HUES64 (cell line): ENCODE data around the gene SIRT2.
A peak's percentile ranks its signal among the peaks of the same experiment; 100 is the strongest.

Experiments
- H3K27ac ChIP-seq: 2 replicates; pipeline ENCODE4 v1.7.0; 2013; ENCODE audit warnings: low read depth, low read length, inconsistent platforms
- H3K27me3 ChIP-seq: 2 replicates; pipeline ENCODE4 v1.6.1; 2013; ENCODE audit warnings: mild to moderate bottlenecking, low read length; ENCODE audit not compliant: insufficient read depth
- H3K36me3 ChIP-seq: 2 replicates; pipeline ENCODE4 v1.6.1; 2013; ENCODE audit warnings: mild to moderate bottlenecking, low read length; ENCODE audit not compliant: insufficient read depth
- H3K4me1 ChIP-seq: 2 replicates; pipeline ENCODE4 v1.6.1; 2013; ENCODE audit warnings: mild to moderate bottlenecking, low read length, moderate library complexity; ENCODE audit not compliant: insufficient read depth
- H3K4me3 ChIP-seq: 2 replicates; pipeline ENCODE4 v1.5.1; 2013; ENCODE audit warnings: mild to moderate bottlenecking, low read length, moderate library complexity
- H3K9ac ChIP-seq: 2 replicates; pipeline ENCODE4 v1.6.1; 2013; ENCODE audit warnings: mild to moderate bottlenecking, low read depth, low read length
- H3K9me3 ChIP-seq: 2 replicates; pipeline ENCODE4 v1.6.1; 2013; ENCODE audit warnings: low read depth, low read length; ENCODE audit not compliant: insufficient read depth
- WGBS: fragments of 150-250, 120-280 bp; methylation state at CpG from one replicate; pipeline ENCODE4 v1.1.7; 2013; ENCODE audit warnings: missing lambda C conversion rate; 5-methylcytosine and 5-hydroxymethylcytosine counted together

SIRT2 gene

DNA sequence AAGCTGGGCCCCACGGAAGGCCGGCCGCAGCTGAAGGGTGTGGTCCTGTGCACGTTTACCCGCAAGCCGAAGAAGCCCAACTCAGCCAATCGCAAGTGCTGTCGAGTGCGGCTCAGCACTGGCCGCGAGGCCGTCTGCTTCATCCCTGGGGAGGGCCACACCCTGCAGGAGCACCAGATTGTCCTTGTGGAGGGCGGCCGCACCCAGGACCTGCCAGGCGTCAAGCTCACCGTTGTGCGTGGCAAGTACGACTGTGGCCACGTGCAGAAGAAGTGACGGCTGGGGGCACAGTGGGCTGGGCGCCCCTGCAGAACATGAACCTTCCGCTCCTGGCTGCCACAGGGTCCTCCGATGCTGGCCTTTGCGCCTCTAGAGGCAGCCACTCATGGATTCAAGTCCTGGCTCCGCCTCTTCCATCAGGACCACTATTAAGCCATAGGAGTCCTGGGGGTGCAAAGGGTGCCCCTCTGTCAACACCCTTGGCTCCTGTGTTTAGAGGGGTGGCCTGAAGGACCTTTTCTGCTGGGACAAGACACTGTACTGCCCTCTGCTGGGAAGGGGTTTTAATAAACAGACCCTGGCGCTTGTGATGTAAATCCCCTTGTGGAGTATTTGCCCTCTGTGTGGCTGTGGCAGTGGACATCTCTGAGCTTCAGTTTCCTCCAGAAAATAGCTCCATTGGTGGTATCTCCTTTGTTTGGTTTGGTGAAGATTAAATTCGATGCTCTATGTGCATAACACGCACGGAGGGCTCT lies 33.2 kb upstream of the SIRT2 start:
- H3K27me3 ChIP-seq, result no peaks in the 10 kb centered on the region
- peaks cover 38% of the 10 kb centered on the region for H3K36me3 ChIP-seq
- H3K9ac ChIP-seq, result no peak overlapping the region
- H3K4me1 ChIP-seq, result peaks cover 3% of the 10 kb centered on the region; the same call in 1 of the 2 replicates
- no peak overlapping the region for H3K27ac ChIP-seq
- WGBS, result 96% methylated on average over 29 of the region's 29 CpGs
- no peak overlapping the region for H3K4me3 ChIP-seq
- peaks cover 12% of the 10 kb centered on the region; the same call in 1 of the 2 replicates for H3K9me3 ChIP-seq

DNA sequence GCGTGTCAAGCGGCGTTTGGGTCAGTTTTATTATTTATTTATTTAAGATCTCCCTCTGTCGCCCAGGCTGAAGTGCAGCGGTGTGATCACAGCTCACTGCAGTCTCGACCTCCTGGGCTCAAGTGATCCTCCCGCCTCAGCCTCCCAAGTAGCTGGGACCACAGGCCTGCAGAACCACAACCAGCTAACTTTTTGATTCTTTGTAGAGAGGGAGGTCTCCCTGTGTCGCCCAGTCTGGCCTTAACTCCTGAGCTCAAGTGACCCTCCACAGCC lies 32.0 kb upstream of the SIRT2 start:
- H3K4me1 ChIP-seq, result peaks cover 3% of the 10 kb centered on the region; the same call in 1 of the 2 replicates

GRCh38 chr19:38930776-38931520 lies 31.5 kb upstream of the SIRT2 start, which contains the start of gene MRPS12:
Gene MRPS12, plus strand, starts transcription at chr19:38930944. Its CDS starts 351 bp downstream, at chr19:38931295.
- Histone ChIP-seq H3K9ac (peak within 1 kb of the TSS; percentile 95), H3K9me3 (peaks cover 12% of the 10 kb centered on the region; the same call in 1 of the 2 replicates), H3K36me3 (peaks cover 42% of the 10 kb centered on the region), H3K27ac (peak within 1 kb of the TSS; percentile 95), H3K4me1 (peaks cover 3% of the 10 kb centered on the region; the same call in 1 of the 2 replicates), H3K27me3 (no peaks in the 10 kb centered on the region), H3K4me3 (peak within 1 kb of the TSS; percentile 78)
- WGBS, result under 1% methylated on average over 40 of the region's 40 CpGs

More for the DNA sequence above, 32.0 kb upstream of the SIRT2 start:
- Histone ChIP-seq H3K9me3 (peaks cover 12% of the 10 kb centered on the region; the same call in 1 of the 2 replicates), H3K4me3 (peak overlapping the region; percentile 78), H3K9ac (peak overlapping the region; percentile 95), H3K27ac (no peak overlapping the region), H3K27me3 (no peaks in the 10 kb centered on the region), H3K36me3 (peaks cover 38% of the 10 kb centered on the region)
- WGBS, result 32% methylated on average over 8 of the region's 8 CpGs

GRCh38 chr19:38929929-38930775 lies 30.7 kb upstream of the SIRT2 start, which contains the start of gene SARS2:
Gene SARS2, minus strand, starts transcription at chr19:38930763. Its CDS starts 27 bp downstream, at chr19:38930736.
- Histone ChIP-seq H3K27ac (peak within 1 kb of the TSS; percentile 95), H3K9ac (peak within 1 kb of the TSS; percentile 95), H3K27me3 (no peaks in the 10 kb centered on the region), H3K4me3 (peak within 1 kb of the TSS; percentile 78), H3K9me3 (peaks cover 12% of the 10 kb centered on the region; the same call in 1 of the 2 replicates), H3K36me3 (peaks cover 50% of the 10 kb centered on the region), H3K4me1 (peaks cover 3% of the 10 kb centered on the region; the same call in 1 of the 2 replicates)
- WGBS, result 3% methylated on average over 49 of the region's 49 CpGs

DNA sequence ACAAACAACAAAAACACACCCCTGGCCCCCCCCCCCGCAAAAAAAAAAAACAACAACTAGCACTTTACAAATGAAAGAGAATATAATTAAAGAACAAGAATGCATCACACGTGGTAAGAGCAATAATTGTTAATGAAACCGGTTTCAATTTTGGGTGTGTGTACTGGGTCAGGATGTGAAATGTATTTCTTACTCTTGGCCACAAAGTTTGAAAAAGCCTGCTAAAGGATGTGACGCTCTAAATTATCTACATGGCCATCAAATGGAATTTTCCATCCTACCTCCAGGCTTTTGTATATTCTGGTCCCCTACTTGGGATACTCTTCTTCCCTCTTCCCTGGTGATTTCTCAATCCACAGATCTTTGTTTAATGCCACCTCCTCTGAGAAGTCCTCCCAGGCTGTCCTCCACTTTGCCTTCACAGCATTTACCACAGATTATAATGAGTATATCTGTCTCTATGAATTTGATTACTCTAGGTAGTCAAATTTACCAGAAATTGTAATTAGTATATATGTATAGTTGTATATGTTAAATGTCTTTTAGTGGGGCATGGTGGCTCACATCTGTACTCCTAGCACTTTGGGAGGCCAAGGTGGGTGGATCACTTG lies 29.1 kb upstream of the SIRT2 start:
- H3K9ac ChIP-seq, result no peak overlapping the region
- peaks cover 3% of the 10 kb centered on the region; the same call in 1 of the 2 replicates for H3K4me1 ChIP-seq
- H3K27me3 ChIP-seq, result no peaks in the 10 kb centered on the region
- peaks cover 48% of the 10 kb centered on the region for H3K36me3 ChIP-seq
- 96% methylated on average over 3 of the region's 4 CpGs for WGBS
- no peak overlapping the region for H3K4me3 ChIP-seq
- no peak overlapping the region for H3K27ac ChIP-seq
- 0 out of 2 replicates have a peak, but pooled peaks cover 2% of the 10 kb centered on the region for H3K9me3 ChIP-seq

DNA sequence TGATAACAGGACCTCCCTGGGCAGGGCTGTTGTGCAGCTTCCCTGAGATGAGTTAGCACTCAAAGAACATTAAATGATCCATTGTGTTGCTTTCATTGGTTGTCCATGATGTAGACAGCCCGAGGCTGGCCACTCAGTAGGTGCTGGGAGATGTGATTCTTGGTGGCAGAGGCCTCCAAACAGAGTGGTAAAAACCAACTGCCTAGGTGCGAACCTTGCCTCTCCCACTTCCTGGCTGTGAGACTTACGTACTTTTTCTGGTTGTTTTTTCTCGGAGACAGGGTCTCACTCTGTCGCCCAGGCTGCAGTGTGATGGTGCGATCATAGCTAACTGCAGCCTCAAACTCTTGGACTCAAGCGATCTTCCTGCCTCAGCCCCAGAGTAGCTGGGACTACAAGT lies 25.0 kb upstream of the SIRT2 start:
- no peaks in the 10 kb centered on the region for H3K9me3 ChIP-seq
- no peak overlapping the region for H3K4me3 ChIP-seq
- 93% methylated on average over 7 of the region's 7 CpGs for WGBS
- H3K36me3 ChIP-seq, result peaks cover 49% of the 10 kb centered on the region
- H3K27ac ChIP-seq, result no peak overlapping the region
- H3K4me1 ChIP-seq, result no peaks in the 10 kb centered on the region
- no peak overlapping the region for H3K9ac ChIP-seq
- no peaks in the 10 kb centered on the region for H3K27me3 ChIP-seq

- H3K9ac ChIP-seq, result no peak overlapping the region
- no peaks in the 10 kb centered on the region for H3K27me3 ChIP-seq
- H3K9me3 ChIP-seq, result no peaks in the 10 kb centered on the region
- peaks cover 41% of the 10 kb centered on the region for H3K36me3 ChIP-seq
- no peaks in the 10 kb centered on the region for H3K4me1 ChIP-seq
- 94% methylated on average over 5 of the region's 5 CpGs for WGBS
- no peak overlapping the region for H3K27ac ChIP-seq
- no peak overlapping the region for H3K4me3 ChIP-seq
Measured at GRCh38 chr19:38922482-38922881, 23.1 kb upstream of the SIRT2 start.

DNA sequence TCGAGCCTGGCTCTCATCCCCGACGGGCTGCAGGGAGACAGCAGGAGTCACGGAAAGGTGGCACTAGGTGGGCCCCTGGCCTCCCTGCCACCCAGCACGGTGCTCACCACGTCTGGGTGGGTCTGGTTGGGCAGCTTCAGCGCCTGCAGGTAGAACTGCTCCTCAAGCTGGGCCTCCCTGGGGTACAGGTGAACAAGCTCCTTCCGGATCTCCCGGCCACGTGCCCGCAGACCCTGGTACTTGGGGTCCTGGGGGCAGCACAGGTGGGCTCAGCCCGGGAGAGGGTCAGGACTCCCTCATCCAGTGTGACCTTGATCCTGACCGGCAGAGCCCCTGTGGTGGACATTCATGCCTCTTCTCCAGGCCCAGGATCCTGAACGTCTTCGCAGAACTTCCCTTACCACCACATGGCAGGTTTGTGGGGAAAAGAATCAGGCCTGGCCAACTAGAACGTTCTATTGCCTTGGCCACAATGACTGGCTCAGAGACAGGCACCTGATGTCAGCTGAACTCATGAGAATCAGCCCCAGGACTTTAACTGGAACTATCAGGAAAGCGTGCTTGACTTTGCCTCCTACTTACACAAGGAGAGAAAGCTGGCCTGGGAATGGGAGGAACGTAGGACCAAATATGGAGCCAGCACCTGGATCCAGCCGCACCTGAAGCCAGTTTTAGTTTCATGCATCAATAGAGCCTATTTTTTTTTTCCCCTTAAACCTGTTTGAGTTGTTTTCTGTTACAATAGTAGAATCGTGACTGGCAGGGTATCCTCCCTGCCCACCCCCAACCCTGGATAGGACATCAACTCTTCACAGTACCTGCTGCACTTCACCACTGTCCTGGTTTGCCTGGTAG lies 22.2 kb upstream of the SIRT2 start:
- no peak overlapping the region for H3K9ac ChIP-seq
- no peaks in the 10 kb centered on the region for H3K4me1 ChIP-seq
- H3K27me3 ChIP-seq, result no peaks in the 10 kb centered on the region
- WGBS, result 96% methylated on average over 19 of the region's 20 CpGs
- H3K36me3 ChIP-seq, result peaks cover 41% of the 10 kb centered on the region
- H3K9me3 ChIP-seq, result no peaks in the 10 kb centered on the region
- no peak overlapping the region for H3K4me3 ChIP-seq
- H3K27ac ChIP-seq, result no peak overlapping the region

DNA sequence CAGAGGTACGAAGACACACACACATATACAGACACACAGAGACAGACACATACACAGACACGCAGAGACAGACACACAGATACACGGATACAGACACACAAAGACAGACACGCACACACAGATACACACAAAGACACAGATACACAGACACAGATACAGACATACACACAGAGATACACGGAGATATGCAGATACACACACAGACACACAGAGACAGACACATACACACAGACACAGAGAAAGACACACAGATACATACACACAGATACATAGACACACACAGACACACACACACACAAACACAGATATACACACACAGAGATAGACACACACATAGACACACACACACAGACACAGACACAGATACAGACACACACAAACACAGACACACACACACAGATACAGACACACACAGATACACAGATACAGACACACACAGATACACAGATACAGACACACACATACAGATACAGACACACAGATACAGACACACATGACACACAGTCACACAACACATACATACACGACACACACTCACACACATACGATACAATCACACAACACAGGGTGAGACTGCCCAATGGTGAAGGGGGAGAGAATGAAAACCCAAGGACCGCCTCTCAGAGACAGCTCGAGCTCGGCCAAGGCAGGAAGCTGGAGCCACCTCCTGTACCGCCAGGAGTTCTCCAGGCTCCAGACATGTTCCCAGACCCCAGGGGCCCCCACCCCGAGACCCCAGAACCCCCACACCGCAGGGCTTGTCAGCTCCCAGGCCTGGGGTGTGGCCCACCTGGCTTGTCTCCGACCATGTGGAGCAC lies 21.4 kb upstream of the SIRT2 start:
- H3K36me3 ChIP-seq, result peaks cover 35% of the 10 kb centered on the region

More for the DNA sequence above, 21.4 kb upstream of the SIRT2 start:
- Histone ChIP-seq H3K4me1 (no peaks in the 10 kb centered on the region), H3K27me3 (no peaks in the 10 kb centered on the region), H3K27ac (no peak overlapping the region), H3K9me3 (no peaks in the 10 kb centered on the region), H3K4me3 (no peak overlapping the region), H3K9ac (no peak overlapping the region)
- 89% methylated on average over 14 of the region's 14 CpGs for WGBS
